Gastrocnemius medialis (tissue), 4 donors: ENCODE data around the gene GCHFR. TPM values are rescaled to one million over a fixed set of nuclear protein-coding genes. Genes with fewer than 3 reads are reported as not detected.

ENCODE experiments used
- ATAC-seq, 2 donors: fragments of 150-250 bp; one replicate each; pipeline ENCODE4 v1.9.1; 2016
- DNase-seq, 2 donors: peaks; one replicate each; pipeline ENCODE4 v3.0.0-alpha.2; 2019
- H3K27ac ChIP-seq, 4 donors: fragments of 200-600 bp; sonication (generic); 1 replicate in 1 of 4; 2 replicates in 3 of 4; pipeline ENCODE4 v1.5.1; 2016 to 2018; ENCODE audit warnings: mild to moderate bottlenecking in 2 of 4, moderate library complexity in 1 of 4
- H3K27me3 ChIP-seq, 3 donors: fragments of 200-600 bp; sonication (generic) in 2 of 3; 1 replicate in 1 of 3; 2 replicates in 2 of 3; pipeline versions ENCODE4 v1.5.1 to v1.6.0; 2016 to 2019; ENCODE audit warnings: mild to moderate bottlenecking in 1 of 3, moderate library complexity in 1 of 3
- H3K36me3 ChIP-seq, 2 donors: fragments of 200-600 bp; sonication (generic) in 1 of 2; one replicate each; pipeline ENCODE4 v1.5.1; 2017 to 2018
- H3K4me1 ChIP-seq, 2 donors: fragments of 200-600 bp; sonication (generic) in 1 of 2; one replicate each; pipeline ENCODE4 v1.5.1; 2016 to 2017; ENCODE audit warnings: mild to moderate bottlenecking in 2 of 2
- H3K4me3 ChIP-seq, 4 donors: fragments of 200-600 bp; sonication (generic) in 3 of 4; 1 replicate in 1 of 4; 2 replicates in 3 of 4; pipeline ENCODE4 v1.5.1; 2016 to 2019; ENCODE audit warnings: mild to moderate bottlenecking in 2 of 4
- H3K9me3 ChIP-seq, 3 donors: fragments of 200-600 bp; sonication (generic) in 2 of 3; 1 replicate in 1 of 3; 2 replicates in 2 of 3; pipeline ENCODE4 v1.5.1; 2016 to 2019
- CTCF ChIP-seq, 5 experiments: fragments of 450-650 bp in 3 of 5; fragments of 200-600 bp in 2 of 5; sonication (generic) in 2 of 5; IDR thresholded peaks in 4 of 5; conservative IDR thresholded peaks in 1 of 5; 1 replicate in 4 of 5; 2 replicates in 1 of 5; pipeline ENCODE4 v1.5.1; 2016 to 2019; ENCODE audit warnings: antibody characterized with exemption in 5 of 5, mild to moderate bottlenecking in 3 of 5, moderate library complexity in 3 of 5
- POLR2A ChIP-seq, 2 donors: fragments of 450-650 bp; IDR thresholded peaks; one replicate each; pipeline ENCODE4 v1.6.1; 2017; ENCODE audit warnings: antibody characterized with exemption in 2 of 2, mild to moderate bottlenecking in 2 of 2, moderate library complexity in 2 of 2
- in situ Hi-C, 4 donors: fragments of 200-750 bp; cut with MboI; loops; one replicate each; pipeline versions ENCODE4 v1.15.0 to v1.8.0; 2017; ENCODE audit warnings: low sequenced_read_pairs in 4 of 4
- intact Hi-C: fragments of 100-400 bp; cut with DNase I; formaldehyde crosslinking; loops from one replicate; pipeline ENCODE4 v1.15.1; 2023; ENCODE audit warnings: low total_unique reads
- total RNA-seq, 4 donors: library from RNA; depleted of rRNA; stranded (reverse); fragments of >200 nt; gene quantifications; one replicate each; pipeline versions ENCODE4 v1.1.0 to v1.2.3, GENCODE V29; 2016

GCHFR gene
- total RNA-seq, 4 donors from 2014 or later = 0.49 to 16.9 (median 14.4) TPM

DNA sequence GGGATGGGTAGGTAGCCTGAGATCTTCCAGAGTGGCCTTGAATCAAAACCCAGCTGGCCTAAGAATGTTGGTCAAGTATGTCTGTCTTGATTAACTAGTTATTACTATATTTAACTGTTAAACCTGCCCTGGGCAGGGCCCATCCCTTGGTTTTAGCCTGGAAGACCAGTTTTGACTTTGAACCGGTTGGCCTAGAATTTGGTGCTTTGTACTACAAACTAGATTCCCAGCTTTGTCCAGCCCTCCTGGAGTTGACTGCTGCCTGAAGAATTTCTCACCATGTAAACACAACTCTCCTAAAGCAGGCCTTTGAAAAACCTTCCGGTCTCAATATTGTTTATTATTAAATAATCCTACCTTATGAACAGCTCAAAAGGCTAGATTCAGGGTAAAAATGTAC is 21.9 kb downstream of the GCHFR start:
- in situ Hi-C loops = loop anchor here in 1 of 4 donors (25.0 kb wide), 1 partner anchor 99 kb away; the partner anchor contains the start of gene RAD51
- H3K4me3 ChIP-seq = no peak overlapping the region
- H3K27me3 ChIP-seq = no peaks in the 10 kb centered on the region
- ATAC-seq = no peak
- intact Hi-C loops = no loop called here
- H3K4me1 ChIP-seq = peaks cover 10 to 18% of the 10 kb centered on the region in 2 donors
- no peak for TF ChIP-seq CTCF (IDR thresholded peaks at IDR 0.05 in 4 of 5, conservative IDR thresholded peaks at IDR 0.05 in 1 of 5)
- DNase-seq = no peak
- H3K27ac ChIP-seq = no peak overlapping the region
- no peaks in the 10 kb centered on the region for H3K9me3 ChIP-seq
- H3K36me3 ChIP-seq = no peaks in the 10 kb centered on the region

DNA sequence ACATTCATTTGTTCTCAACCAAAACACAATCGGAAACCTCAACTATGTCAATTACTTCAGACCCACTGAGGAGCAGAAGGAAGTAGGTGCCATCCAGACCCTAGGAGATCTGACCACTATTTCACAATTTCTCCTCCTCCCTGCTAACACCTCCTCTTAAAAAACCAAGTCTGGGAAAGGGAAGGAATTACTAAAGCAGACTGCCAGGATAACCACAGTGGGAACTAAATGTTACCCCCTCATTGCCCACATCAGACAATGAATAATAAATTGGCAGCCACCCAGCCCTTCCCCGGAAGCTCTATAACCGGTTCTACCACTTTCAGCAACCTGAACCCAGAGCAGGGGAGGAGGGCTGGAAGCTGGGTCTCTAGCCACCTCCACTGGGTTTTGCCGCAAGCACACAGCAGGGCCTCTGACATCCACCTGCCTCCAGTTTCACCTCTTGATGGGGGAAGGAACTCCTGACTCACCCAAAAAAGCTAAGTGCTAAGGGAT is 23.5 kb downstream of the GCHFR start:
- Histone ChIP-seq H3K36me3 (no peaks in the 10 kb centered on the region), H3K27me3 (no peaks in the 10 kb centered on the region), H3K4me1 (peaks cover 10 to 18% of the 10 kb centered on the region in 2 donors), H3K9me3 (no peaks in the 10 kb centered on the region), H3K4me3 (no peak overlapping the region), H3K27ac (peak overlapping the region; percentile 4 to 81 (median 19))
- ATAC-seq (no peak), DNase-seq (no peak)
- in situ Hi-C loops (loop anchor here in 1 of 4 donors (25.0 kb wide), 1 partner anchor 100 kb away; the partner anchor contains the start of gene RAD51), intact Hi-C loops (no loop called here)
- TF ChIP-seq POLR2A (IDR thresholded peaks at IDR 0.05) = no peak
- no peak for TF ChIP-seq CTCF (IDR thresholded peaks at IDR 0.05 in 4 of 5, conservative IDR thresholded peaks at IDR 0.05 in 1 of 5)

DNA sequence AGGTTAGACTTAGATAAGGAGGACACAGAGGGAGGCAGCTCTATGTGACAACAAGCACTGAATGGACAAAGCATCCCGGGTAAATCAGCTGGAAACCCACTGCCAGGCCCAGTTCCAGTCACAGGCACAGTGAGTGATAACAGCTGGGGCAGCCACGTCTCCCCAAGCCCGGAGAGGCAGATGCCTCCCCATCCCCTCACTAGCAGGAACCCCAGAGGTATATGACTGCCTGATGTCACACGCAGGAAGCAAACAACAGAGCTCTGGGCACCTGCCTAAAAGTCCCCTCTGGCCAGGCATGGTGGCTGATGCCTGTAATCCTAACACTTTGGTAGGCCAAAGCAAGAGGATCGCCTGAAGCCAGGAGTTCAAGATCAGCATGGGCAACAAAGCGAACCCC is 24.1 kb downstream of the GCHFR start:
- intact Hi-C loops = no loop called here

GRCh38 chr15:40789119-40789518 is 25.3 kb downstream of the GCHFR start:
- Histone ChIP-seq H3K36me3 (no peaks in the 10 kb centered on the region), H3K27me3 (no peaks in the 10 kb centered on the region), H3K4me3 (no peak overlapping the region), H3K27ac (peak overlapping the region in 3 of 4 donors; percentile 2 to 81 (median 23)), H3K4me1 (peaks cover 10 to 27% of the 10 kb centered on the region in 2 donors), H3K9me3 (no peaks in the 10 kb centered on the region)
- no peak for ATAC-seq
- TF ChIP-seq POLR2A (IDR thresholded peaks at IDR 0.05) (no peak), CTCF (IDR thresholded peaks at IDR 0.05 in 4 of 5, conservative IDR thresholded peaks at IDR 0.05 in 1 of 5) (no peak)
- DNase-seq = no peak
- in situ Hi-C loops = loop anchor here in 1 of 4 donors (25.0 kb wide), 1 partner anchor 102 kb away; the partner anchor contains the start of gene RAD51
- intact Hi-C loops = no loop called here

More for the DNA sequence above, 24.1 kb downstream of the GCHFR start:
- no peak for TF ChIP-seq CTCF (IDR thresholded peaks at IDR 0.05 in 4 of 5, conservative IDR thresholded peaks at IDR 0.05 in 1 of 5)
- TF ChIP-seq POLR2A (IDR thresholded peaks at IDR 0.05) = no peak
- H3K4me3 ChIP-seq = no peak overlapping the region
- H3K27me3 ChIP-seq = no peaks in the 10 kb centered on the region
- in situ Hi-C loops = loop anchor here in 1 of 4 donors (25.0 kb wide), 1 partner anchor 101 kb away; the partner anchor contains the start of gene RAD51
- H3K36me3 ChIP-seq = no peaks in the 10 kb centered on the region
- DNase-seq (no peak), ATAC-seq (no peak)
- peaks cover 10 to 18% of the 10 kb centered on the region in 2 donors for H3K4me1 ChIP-seq
- peak overlapping the region in 3 of 4 donors; percentile 4 to 81 (median 31) for H3K27ac ChIP-seq
- H3K9me3 ChIP-seq = no peaks in the 10 kb centered on the region
